ENCODE measurements around the gene FXYD1.

DNA sequence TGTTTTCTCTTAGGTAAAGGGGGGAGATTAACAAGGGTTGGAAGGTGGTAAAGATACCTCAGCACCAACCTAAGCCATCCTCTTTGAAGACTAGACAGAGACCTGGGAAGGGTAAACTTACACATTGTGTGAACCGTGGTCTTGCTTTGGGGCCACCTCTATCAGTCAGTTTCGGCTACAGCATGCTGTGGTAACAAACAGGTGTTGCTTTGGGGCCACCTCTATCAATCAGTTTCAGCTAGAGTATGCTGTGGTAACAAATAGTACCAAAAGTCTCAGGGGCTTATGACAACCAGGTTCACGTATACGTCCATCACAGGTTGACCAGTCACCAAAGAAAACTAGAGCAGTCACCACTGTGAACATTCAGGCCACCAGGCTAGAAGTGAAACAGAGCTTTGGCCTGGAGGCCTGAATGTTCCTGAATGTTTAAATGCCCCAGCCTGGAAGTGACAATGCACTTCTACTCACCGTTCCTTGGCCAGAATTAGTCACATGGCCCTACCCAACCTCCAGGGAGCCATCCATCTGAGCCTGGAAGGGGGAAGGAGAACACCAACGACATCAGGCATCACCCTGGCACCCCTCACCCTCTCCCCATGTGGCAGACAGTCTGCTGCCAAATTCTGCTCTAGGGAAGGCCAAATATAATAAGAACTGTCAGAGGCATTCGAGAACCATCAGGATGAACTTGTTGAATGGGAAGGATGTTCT lies 8.3 kb downstream of the FXYD1 start:
- TF ChIP-seq CTCF (conservative IDR thresholded peaks at IDR 0.05; ENCODE audit: low read length), result no peak
- no peak for TF ChIP-seq EZH2phosphoT487 (IDR thresholded peaks at IDR 0.05; ENCODE audit: borderline replicate concordance)
